Tibial artery (tissue), 4 donors: ENCODE measurements around the gene CD180.
A peak's percentile ranks its signal among the peaks of the same experiment; 100 is the strongest.

ENCODE experiments used
- DNase-seq, 2 donors: peaks; one replicate each; pipeline ENCODE4 v3.0.0-alpha.2; 2019
- H3K27ac ChIP-seq, 2 donors: fragments of 200-600 bp; sonication (generic) in 1 of 2; 1 replicate in 1 of 2; 2 replicates in 1 of 2; pipeline ENCODE4 v1.5.1; 2018 to 2019; ENCODE audit warnings: mild to moderate bottlenecking in 1 of 2
- H3K27me3 ChIP-seq, 2 donors: fragments of 200-600 bp; sonication (generic) in 1 of 2; one replicate each; pipeline versions ENCODE4 v1.5.1 to v1.6.0; 2016 to 2019
- H3K36me3 ChIP-seq, 3 donors: fragments of 200-600 bp; sonication (generic) in 2 of 3; one replicate each; pipeline ENCODE4 v1.5.1; 2016 to 2019; ENCODE audit warnings: mild to moderate bottlenecking in 2 of 3
- H3K4me1 ChIP-seq, 4 donors: fragments of 200-600 bp; sonication (generic) in 2 of 4; 1 replicate in 3 of 4; 2 replicates in 1 of 4; pipeline ENCODE4 v1.5.1; 2016 to 2019
- H3K4me3 ChIP-seq, 2 donors: fragments of 200-600 bp; sonication (generic) in 1 of 2; 1 replicate in 1 of 2; 2 replicates in 1 of 2; pipeline ENCODE4 v1.5.1; 2018 to 2019; ENCODE audit warnings: mild to moderate bottlenecking in 2 of 2
- H3K9me3 ChIP-seq, 3 donors: fragments of 200-600 bp; sonication (generic) in 1 of 3; one replicate each; pipeline ENCODE4 v1.5.1; 2016 to 2019
- intact Hi-C: fragments of 100-400 bp; cut with DNase I; formaldehyde crosslinking; loops from one replicate; pipeline ENCODE4 v1.15.0; 2023; ENCODE audit warnings: low total_unique reads
- TF ChIP-seq, protein P1 (sequence below), 2 experiments: fragments of 200-600 bp in 1 of 2; fragments of 450-650 bp in 1 of 2; IDR thresholded peaks; one replicate each; pipeline ENCODE4 v1.5.1; 2017 to 2019; ENCODE audit warnings: antibody characterized with exemption in 2 of 2, mild to moderate bottlenecking in 1 of 2, moderate library complexity in 1 of 2

CD180 gene

DNA sequence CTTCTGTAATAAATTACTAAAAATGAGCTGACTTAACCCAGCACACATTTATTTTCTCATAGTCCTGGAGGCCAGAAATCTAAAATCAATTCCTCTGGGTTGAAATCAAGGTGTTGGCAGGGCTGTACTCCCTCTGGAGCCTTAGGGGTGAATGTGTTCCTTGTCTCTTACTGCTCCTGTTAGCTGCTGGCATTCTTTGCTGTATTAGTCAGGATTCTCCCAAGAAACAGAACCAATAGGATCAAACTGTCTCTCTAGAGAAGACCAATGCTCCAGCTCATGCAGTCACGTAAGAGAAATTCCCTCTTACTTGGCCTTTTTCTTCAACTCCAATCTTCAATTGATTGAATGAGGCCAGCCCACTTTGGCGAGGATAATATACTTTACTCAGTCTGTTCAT is 15.3 kb upstream of the CD180 start:
- Histone ChIP-seq H3K27me3 (no peaks in the 10 kb centered on the region), H3K27ac (no peak overlapping the region), H3K36me3 (no peaks in the 10 kb centered on the region), H3K4me1 (peaks cover 0 to 21% (median 19%) of the 10 kb centered on the region in 4 donors), H3K9me3 (no peaks in the 10 kb centered on the region), H3K4me3 (no peak overlapping the region)
- TF ChIP-seq, protein P1, sequence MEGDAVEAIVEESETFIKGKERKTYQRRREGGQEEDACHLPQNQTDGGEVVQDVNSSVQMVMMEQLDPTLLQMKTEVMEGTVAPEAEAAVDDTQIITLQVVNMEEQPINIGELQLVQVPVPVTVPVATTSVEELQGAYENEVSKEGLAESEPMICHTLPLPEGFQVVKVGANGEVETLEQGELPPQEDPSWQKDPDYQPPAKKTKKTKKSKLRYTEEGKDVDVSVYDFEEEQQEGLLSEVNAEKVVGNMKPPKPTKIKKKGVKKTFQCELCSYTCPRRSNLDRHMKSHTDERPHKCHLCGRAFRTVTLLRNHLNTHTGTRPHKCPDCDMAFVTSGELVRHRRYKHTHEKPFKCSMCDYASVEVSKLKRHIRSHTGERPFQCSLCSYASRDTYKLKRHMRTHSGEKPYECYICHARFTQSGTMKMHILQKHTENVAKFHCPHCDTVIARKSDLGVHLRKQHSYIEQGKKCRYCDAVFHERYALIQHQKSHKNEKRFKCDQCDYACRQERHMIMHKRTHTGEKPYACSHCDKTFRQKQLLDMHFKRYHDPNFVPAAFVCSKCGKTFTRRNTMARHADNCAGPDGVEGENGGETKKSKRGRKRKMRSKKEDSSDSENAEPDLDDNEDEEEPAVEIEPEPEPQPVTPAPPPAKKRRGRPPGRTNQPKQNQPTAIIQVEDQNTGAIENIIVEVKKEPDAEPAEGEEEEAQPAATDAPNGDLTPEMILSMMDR (IDR thresholded peaks at IDR 0.05) = no peak
- intact Hi-C loops = loop anchor here (2.0 kb wide), 1 partner anchor 55 kb away; no protein-coding TSS in a partner anchor
- DNase-seq = no peak

DNA sequence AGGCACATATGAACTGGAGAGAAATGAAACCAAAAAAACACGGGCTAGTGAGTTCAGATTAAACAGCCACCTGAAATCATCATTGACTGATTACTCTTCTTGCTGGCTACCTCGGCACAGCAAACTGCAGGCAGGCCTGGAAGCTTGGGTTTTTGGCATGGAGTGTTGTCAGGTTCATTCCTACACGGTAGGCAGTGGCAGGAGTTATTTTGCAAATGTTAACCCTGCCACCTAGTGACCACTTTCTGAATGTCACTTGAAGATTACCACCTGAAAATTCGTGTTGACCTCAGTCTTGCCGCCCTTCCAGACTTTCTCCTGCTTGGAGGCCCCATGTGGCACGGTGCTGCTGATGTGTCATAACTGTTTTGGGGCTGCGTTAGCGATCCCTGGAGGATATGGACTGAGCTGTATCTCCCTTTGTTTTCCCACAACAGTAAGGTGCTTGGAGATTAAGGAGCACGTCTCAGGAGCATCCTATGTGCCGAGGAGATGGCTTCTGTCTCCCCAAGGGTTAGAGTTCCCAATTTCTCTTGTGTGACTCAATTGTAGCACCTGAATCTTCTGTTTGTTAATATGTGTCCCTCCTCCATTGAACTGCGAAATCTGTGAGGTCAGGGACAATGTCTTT is 12.7 kb upstream of the CD180 start:
- TF ChIP-seq, protein P1 (IDR thresholded peaks at IDR 0.05) = peak; percentile 77 to 92
- Histone ChIP-seq H3K36me3 (no peaks in the 10 kb centered on the region), H3K27ac (no peak overlapping the region), H3K4me1 (peaks cover 0 to 5% (median 0%) of the 10 kb centered on the region in 4 donors), H3K9me3 (no peaks in the 10 kb centered on the region), H3K4me3 (no peak overlapping the region), H3K27me3 (no peaks in the 10 kb centered on the region)
- intact Hi-C loops = loop anchor here (5.0 to 10.0 kb wide), 2 partner anchors 224 to 397 kb away; no protein-coding TSS in a partner anchor
- peak in 1 of 2 donors; percentile 54 for DNase-seq

DNA sequence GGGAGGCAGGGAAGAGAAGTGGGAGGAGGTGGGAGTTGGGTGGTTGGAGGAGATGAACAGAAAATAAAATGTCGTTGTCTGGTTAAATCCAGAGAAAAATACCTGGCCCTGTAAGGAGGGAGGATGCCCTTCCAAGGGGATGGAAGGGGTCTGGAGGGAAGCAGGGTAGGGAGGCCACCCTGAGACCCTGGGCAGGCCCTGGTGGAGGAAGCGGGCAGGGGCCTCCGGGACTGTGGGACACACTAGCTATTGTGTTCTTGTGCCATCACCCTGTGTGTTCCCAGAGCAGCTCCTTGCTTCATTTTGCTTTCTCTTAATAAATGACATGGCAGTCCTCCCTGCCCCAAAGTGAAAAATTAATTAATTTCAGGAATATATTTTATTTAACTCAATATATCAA is 11.8 kb upstream of the CD180 start:
- Histone ChIP-seq H3K27me3 (no peaks in the 10 kb centered on the region), H3K4me3 (no peak overlapping the region), H3K36me3 (no peaks in the 10 kb centered on the region), H3K27ac (no peak overlapping the region), H3K4me1 (peaks cover 0 to 11% (median 2%) of the 10 kb centered on the region in 4 donors), H3K9me3 (no peaks in the 10 kb centered on the region)
- DNase-seq = no peak
- intact Hi-C loops = loop anchor here (5.0 to 10.0 kb wide), 2 partner anchors 224 to 396 kb away; no protein-coding TSS in a partner anchor
- TF ChIP-seq, protein P1 (IDR thresholded peaks at IDR 0.05) = no peak

DNA sequence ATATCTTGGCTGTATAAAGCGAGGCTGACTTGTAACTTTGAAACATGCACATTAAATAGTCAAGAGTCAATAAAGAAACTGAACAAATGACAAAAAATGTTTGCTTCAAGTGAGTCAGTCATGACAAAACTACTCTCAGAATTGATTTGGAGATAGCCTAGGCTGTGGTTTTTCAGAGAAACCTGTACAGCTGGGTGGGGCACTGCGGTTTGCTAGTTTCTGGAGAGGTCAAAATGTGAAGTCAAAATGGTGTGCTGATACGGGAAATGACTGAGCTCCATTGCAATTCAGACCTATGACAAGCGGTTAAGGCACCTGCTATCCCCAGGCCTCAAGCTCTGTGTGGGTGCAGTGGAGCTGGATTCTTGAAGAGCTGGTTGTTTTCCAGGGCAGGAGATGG is 10.3 kb upstream of the CD180 start:
- Histone ChIP-seq H3K36me3 (no peaks in the 10 kb centered on the region), H3K27ac (no peak overlapping the region), H3K9me3 (no peaks in the 10 kb centered on the region), H3K4me1 (peaks cover 0 to 12% (median 7%) of the 10 kb centered on the region in 4 donors), H3K27me3 (no peaks in the 10 kb centered on the region), H3K4me3 (no peak overlapping the region)
- DNase-seq = no peak
- TF ChIP-seq, protein P1 (IDR thresholded peaks at IDR 0.05) = no peak
- intact Hi-C loops = loop anchor here (5.0 to 10.0 kb wide), 2 partner anchors 222 to 395 kb away; no protein-coding TSS in a partner anchor

DNA sequence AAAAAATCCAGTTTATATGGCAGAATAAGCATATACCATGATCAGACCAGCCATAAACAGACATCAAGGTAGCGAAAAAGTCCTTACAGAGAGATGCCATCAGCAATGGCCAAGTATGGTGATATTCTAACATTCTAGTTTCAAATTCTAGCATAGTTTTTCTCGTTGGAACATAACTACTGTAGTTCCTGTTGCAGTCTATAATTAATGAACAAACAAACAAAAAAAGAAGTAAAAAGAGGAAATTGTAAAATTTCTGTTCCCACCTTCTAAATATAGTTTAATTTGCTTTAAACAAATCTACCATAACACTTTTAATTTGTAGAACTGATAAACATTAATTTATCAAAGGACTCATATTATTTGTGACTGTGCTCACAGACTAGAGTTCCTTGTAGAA is 9.9 kb upstream of the CD180 start:
- H3K27me3 ChIP-seq = no peaks in the 10 kb centered on the region
- intact Hi-C loops = loop anchor here (5.0 to 10.0 kb wide), 2 partner anchors 222 to 394 kb away; no protein-coding TSS in a partner anchor
- TF ChIP-seq, protein P1 (IDR thresholded peaks at IDR 0.05) = no peak
- H3K4me1 ChIP-seq = peaks cover 0 to 12% (median 7%) of the 10 kb centered on the region in 4 donors
- no peak overlapping the region for H3K4me3 ChIP-seq
- DNase-seq = no peak
- H3K9me3 ChIP-seq = no peaks in the 10 kb centered on the region
- H3K27ac ChIP-seq = no peak overlapping the region
- H3K36me3 ChIP-seq = no peaks in the 10 kb centered on the region
